Hematopoietic multipotent progenitor cell (in vitro differentiated cells): ENCODE data around the gene TMEM229A. TPM values are rescaled to one million over a fixed set of nuclear protein-coding genes. Genes with fewer than 3 reads are reported as not detected.
"Not testable (repeated sequence)": the region's sequence is repeated elsewhere in the genome, so short reads cannot be mapped to it uniquely, and the experiment has no call there.

Experiments used
- DNase-seq, 3 donors: peaks; one replicate each; pipeline ENCODE4 v3.0.0-alpha.2; 2011 to 2015; ENCODE audit warnings: low read depth in 2 of 3, low spot score in 2 of 3
- total RNA-seq: library from RNA; depleted of rRNA; stranded (reverse); fragments of >200 nt; gene quantifications from one replicate; pipeline ENCODE4 v1.2.3, GENCODE V29; 2012

Gene TMEM229A
- not detected for total RNA-seq

GRCh38 chr7:124032369-124033094 is at the start of gene TMEM229A:
TMEM229A (minus strand) TSS chr7:124033067; CDS start chr7:124033003, 64 bp downstream.
- peak in 2 of 3 donors; percentile 16 to 43 for DNase-seq

- DNase-seq: not testable (repeated sequence)
Observed at GRCh38 chr7:124082234-124082633, 49.4 kb upstream of the TMEM229A start.

- DNase-seq: no peak
Observed at GRCh38 chr7:124077546-124077945, 44.7 kb upstream of the TMEM229A start.

GRCh38 chr7:124076841-124077240 is 44.0 kb upstream of the TMEM229A start:
- no peak for DNase-seq

- no peak for DNase-seq
Observed at GRCh38 chr7:124074007-124074406, 41.1 kb upstream of the TMEM229A start.

GRCh38 chr7:124073310-124073645 is 40.4 kb upstream of the TMEM229A start:
- DNase-seq: no peak

GRCh38 chr7:124072603-124073309 is 39.9 kb upstream of the TMEM229A start:
- no peak for DNase-seq

GRCh38 chr7:124071843-124072242 is 39.0 kb upstream of the TMEM229A start:
- no peak for DNase-seq

GRCh38 chr7:124062171-124062570 is 29.3 kb upstream of the TMEM229A start:
- no peak for DNase-seq

GRCh38 chr7:124060528-124060927 is 27.7 kb upstream of the TMEM229A start:
- DNase-seq: no peak

- no peak for DNase-seq
Observed at GRCh38 chr7:124059375-124059774, 26.5 kb upstream of the TMEM229A start.

GRCh38 chr7:124058515-124058914 is 25.6 kb upstream of the TMEM229A start:
- no peak for DNase-seq

GRCh38 chr7:124057872-124058271 is 25.0 kb upstream of the TMEM229A start:
- no peak for DNase-seq

GRCh38 chr7:124056234-124056633 is 23.4 kb upstream of the TMEM229A start:
- no peak for DNase-seq

- no peak for DNase-seq
Observed at GRCh38 chr7:124051681-124052377, 19.0 kb upstream of the TMEM229A start.

GRCh38 chr7:124042826-124043225 is 10.0 kb upstream of the TMEM229A start:
- DNase-seq: no peak

- no peak for DNase-seq
Observed at GRCh38 chr7:124041439-124041838, 8.6 kb upstream of the TMEM229A start.

- not testable (repeated sequence) for DNase-seq
Observed at GRCh38 chr7:124037902-124038301, 5.0 kb upstream of the TMEM229A start.

GRCh38 chr7:124035706-124036105 is 2.8 kb upstream of the TMEM229A start:
- no peak for DNase-seq

GRCh38 chr7:124034754-124035100 is 1.9 kb upstream of the TMEM229A start:
- DNase-seq: no peak

GRCh38 chr7:124033807-124034753 is 1.2 kb upstream of the TMEM229A start:
- no peak for DNase-seq
